GM19238 (cell line): Measurements from ENCODE around the gene SPATA24.
"Not testable (repeated sequence)": the region's sequence is repeated elsewhere in the genome, so short reads cannot be mapped to it uniquely, and the experiment has no call there.

Experiments used
- DNase-seq: peaks from one replicate; pipeline ENCODE4 v3.0.0; 2011; ENCODE audit warnings: low spot score; ENCODE audit not compliant: insufficient read length

Gene SPATA24

DNA sequence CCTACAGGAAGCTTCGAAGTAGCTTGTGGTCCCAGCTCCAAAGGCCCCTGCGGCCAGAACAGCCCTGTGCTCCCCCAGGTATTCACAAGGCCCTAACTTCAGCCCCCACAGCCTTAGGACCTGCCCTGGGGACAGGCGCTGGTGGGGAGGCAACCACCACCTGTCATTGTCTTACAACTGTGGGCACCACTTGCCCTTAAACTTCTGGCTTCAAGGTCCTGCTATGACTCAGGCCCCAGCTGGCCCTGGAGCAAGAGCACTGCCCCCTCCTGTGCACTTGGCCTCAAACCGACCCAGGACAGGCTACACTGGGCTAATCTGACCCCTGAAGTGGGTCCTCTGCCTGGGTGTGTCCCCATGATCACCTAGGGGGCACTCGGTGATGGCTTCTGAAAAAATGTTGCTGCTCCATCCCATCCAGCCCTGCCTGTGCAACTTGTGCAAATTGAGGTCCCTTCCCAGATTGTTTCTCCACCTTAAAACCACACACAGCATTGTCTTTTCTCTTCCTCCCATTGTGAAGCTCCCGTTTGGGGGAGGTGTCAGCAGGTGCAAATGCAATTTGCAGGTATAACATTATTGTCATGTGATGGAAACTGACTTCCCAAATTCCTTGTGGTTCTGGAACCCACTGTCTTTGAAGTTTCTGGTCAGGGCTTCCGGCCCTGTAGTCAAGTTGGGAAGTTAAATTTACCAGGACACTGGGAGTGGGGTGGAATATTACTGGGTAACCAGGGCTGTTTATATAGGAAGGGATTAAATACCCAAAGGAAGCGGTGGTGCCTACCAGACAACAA lies 7.8 kb downstream of the SPATA24 start:
- DNase-seq, result no peak

DNA sequence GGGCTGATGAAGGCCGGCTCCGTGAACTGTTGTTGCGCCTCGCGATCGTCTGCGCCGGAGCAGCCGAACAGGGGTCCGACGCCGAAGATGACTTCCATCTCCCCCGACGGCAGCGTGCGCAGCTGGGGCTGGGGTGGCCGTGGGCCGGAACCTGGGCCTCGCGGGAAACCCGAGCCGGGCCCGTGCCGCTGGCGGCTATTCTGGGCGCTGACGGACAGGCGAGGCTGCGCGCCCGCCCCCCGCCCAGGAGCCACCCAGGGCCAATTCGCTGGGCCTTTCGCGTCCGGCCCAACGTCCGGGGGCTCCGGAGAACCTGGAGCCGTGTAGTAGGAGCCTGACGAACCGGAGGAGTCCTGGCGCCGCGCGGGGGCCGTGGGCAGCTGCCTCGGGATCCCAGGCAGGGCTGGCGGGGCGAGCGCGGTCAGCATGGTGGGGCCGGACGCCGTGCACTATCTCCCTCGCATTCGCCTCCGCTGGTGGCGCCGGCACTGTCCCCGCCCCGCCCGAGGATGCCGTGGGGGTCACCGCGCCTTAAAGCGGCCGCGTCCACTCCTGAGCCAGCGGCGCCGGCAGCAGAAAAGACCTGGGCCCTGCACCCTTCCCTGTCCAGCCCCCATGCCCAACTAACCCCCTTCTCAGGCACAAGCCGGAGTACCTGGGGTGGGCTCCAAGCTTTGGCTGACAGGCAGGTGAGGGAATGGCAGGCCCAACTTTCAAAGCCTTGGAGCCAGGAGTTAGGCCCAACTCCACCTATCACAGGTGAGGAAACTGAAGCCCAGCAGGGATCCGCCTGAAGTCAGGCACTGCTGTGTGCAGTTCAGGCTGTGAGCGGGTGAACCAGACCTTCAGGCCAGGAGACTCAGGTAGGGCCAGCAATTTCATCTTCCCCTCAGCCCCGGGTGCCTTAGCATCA lies 9.0 kb downstream of the SPATA24 start, which contains the start of gene PROB1:
Gene PROB1, minus strand, starts transcription at position 451 of the 913 bp plus-strand sequence. Its CDS starts 23 bp downstream, at position 428.
- DNase-seq, result no peak

DNA sequence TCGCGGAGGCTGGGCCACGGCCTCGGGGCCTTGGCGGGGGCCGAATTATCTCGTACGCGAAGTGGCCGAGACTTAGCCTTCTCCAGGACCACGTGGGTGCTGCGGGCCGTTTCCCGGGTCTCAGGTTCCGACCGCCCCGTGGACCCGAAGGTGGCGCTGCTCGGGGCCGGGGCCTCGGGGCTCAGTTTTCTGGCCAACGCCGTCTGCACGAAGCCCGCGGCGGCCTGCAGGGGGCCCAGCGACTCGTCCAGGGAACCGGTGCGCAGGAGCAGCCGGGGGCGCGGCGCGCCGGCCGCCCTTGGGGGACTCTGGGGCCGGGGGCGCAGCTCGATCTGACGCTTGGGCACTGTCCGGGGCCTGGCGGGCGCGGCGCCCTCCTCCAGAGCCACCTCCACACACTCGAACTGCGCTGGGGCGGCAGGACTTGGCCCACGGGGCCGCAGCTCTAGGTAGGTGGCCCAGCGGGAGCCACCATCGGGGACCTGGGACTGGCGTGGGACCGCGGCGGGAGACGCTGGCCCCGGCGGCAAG lies 9.7 kb downstream of the SPATA24 start:
- DNase-seq, result no peak

DNA sequence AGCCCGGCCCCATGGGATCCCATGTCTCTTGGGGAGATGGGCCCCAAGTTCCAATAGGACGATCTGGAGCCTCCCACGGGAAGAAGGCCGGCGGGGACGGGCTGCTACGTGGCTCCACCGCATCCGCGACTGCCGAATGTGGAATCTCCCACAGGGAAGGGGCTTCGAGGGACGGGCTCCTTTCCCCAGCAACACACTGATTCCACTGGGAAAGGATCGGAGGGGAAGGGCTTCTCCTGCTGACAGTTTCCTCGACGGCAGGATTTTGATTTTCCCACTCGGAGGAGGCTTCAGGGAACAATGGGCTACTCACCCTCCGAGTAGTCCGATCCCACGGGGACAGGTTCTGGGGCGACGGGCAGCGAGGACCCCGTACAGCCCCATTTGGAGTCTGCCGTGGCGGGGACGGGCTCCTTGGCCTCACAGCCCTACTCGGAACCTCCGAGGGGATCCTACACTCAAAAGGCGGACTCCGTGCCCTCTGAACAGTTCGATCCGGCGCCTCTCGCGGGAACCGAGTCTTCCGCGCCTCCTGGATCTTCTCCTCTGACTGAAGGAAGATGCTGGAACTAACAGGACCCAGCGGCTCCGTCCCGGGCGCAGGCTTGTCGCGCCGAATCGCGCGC lies 10.3 kb downstream of the SPATA24 start:
- DNase-seq, result no peak

DNA sequence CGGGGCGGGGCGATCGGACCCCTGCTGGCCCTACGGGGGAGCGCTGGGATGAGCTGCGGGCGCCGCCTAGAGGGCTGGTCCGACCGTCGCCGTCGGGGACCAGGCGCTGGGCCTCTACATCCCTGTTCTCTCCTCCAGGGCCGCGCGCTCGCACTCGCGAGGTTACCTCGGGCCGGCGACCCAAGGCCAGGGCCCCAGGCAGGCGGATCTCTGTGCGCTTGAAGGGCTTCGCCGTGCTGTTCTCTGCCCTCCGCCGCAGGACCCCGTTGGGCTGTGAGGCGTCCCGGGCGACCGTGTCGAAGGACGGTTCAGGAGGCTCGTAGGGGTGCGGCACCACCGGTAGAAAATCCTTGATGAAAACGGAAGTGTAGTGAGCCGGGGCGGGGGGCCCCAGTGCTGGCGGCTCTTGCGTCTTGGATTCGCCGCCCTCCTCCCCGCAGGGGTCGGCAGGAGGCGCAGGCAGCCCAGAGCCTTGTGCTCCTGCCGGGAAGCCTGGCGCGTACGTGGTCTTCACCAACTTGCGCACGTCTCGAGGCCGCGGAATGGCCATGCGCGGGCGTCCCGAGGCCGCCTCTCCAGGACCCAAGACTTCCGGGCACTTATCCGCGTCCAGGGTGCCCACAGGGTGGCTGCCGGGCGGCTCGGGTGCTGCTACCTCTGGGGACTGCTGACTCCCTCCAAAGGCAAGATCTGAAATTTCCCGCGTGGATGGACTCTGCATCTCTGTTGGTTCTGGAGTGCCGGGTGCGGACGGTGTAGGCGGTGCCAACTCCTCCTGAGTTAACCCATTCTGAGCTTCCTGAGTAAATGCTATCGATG lies 11.0 kb downstream of the SPATA24 start:
- DNase-seq, result peak; percentile 91

DNA sequence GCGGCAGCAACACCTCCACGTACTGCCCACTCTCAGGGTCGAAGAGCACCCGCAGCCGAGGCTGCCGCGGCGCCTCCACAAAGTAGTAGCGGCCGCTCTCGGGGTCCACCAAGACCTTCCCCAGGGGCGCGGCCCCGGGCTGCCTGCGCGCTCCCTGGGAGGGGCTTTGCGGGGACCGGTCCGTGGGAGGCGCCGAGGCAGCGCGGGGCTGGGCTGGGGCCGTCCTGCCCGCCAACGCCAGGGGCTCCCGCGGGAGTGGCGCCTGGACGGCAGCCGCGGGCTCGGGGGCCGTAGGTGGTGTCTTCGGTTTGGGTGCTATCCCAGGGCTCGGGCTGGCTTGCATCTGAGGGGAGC lies 11.6 kb downstream of the SPATA24 start:
- DNase-seq, result no peak

DNA sequence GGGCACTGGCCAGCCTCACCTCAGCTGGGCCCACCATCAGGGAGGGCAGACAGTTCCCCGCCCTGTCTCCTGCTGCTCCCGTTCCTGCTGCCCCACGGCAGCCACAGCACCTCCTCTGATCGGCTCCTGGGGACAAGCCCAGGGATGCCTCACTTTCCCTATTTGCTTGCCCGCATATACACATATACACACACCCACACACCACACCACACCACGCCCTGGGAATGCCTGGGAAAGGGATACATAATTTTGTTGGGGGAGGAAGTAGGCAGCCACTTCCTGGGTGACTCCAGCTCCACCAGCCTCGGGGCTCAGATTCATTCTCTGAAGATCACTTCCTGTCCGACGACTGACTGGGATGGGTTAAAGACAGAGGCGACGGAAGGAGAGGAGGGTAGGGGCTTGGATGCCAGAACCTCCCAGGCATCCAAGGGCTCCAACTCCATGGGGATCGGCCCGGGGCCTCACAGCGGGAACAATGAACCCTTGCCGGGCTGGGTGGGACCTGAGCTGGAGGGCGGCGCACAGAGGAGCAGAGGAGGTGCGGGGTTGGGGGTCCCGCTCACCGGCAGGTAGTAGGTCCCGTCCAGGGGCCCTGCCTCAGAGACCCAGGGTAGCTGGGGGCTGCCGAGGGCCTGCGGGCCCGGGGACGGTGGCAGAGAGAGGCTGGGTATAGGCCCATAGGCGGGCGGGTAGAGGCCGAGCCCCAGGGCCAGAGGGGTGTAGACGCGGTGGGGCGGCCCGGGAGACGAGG lies 12.1 kb downstream of the SPATA24 start:
- DNase-seq, result no peak

DNA sequence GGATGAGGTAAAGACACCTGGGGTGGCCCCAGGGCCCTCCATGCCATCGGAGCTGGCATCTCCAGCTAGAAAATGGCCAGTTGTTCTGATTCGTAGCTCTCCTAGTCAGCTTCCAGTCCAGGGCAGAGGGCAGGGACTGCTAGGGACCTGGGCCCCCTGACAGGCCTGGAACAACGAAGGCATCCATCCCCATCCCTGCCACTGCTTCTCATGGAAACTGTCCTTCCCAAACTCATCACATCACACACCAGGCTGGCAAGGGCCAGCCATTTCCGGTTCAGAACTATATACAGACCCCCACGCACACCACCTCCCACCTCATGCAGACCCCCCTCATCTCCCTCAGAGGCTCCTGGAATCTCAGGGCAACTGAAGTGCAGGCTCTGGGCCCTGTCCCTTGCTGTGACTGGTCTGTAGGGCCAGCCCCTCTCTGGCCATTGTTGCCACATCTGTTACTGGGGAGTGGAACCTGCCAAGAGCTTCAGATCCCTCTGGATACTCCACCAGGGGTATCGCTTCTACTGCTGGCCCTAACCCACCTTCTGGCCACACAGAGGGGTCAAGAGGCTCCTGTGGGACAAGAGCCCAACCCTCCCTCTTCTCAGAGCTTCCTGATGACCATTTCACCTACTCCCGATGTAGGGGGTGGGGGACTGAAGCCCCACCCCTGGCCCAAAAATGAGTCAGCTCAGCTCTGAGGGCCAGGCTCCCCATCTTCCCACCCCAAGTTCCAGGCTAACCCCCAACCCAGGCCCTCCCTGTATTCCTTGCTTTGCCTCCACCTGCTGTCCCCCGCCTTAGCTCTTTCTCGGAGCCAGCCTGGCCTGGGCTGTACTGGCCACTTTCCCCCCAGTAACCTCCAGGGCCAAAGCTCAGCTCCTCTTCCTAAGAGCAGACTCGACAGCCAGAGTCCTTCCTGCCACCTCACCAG lies 13.0 kb downstream of the SPATA24 start:
- no peak for DNase-seq

DNA sequence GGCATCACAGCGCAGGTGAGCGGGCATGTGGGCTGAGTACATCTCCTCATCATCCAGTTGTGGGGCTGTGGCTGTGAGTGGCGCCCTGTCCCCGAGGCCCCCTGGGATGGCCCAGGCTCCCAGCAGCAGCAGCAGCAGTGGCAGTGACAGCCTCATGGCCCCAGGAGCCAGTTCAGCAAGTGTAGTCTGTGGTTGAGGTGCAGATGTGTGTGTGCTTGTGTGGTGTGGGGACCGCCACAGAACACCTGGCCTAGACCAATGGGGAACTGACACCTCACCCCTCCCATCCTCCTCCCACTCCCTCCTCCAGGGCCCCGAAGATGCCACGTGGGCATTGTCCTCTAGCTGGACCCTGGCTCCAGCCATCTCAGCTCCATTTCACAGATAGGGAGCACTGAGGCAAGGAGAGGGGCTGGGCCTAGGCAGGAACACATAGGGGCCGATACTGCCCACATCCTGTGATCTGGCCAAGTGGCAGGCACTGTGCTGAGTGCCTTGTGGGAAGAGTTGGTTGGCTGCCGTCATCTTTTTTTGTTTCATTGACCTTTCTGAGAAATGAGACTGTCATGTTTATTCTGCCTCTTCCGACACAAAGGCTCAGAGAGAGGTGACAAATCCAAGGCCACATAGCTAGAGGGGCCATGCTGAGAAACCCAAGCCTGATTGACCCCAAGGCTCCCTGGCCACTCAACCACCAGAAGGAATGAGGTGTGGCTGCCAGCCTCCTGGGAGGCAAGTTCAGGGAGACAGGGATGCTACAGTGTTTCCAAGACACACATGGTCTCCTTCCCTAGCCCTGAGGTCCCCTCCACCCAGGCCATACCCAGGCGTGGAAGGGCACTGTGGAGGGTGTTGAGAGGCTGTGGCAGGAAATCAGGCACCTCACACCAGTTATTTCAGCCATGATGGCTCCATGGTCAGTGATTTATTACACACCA lies 13.9 kb downstream of the SPATA24 start, which contains the start of gene MZB1:
Gene MZB1, minus strand, starts transcription at position 213 of the 938 bp plus-strand sequence. Its CDS starts 57 bp downstream, at position 156.
- peak; percentile 87 for DNase-seq

DNA sequence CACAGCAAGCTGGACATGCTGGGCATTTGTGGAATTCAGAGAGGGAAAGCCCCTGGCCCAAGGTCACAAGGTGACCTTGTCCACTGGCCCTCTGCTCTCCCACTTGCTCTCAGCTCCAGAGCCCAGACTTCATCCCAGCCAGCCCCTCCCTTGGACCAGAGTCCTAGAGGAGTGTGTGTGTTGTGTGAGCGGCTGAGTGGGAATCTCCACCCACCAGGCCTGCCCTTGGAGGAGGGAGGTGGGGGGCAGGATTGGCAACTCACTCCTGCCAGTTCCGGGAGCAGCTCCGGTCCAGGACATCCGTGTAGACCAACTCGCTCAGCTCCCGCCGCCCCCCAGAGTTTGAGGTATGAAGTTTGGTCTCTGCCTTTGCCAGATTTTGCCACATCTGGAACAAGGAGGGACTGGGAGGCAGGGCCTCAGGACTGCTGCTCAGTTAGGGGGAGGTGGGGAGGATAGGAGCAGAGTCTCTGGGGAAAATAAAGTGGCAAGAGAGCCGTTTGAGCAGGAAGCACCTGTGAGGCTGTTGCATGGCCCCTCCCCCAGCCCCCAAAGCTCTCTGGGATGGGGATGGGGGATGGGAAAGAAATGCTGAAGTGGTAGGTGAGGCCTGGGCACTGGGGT lies 15.6 kb downstream of the SPATA24 start:
- DNase-seq, result peak; percentile 63

DNA sequence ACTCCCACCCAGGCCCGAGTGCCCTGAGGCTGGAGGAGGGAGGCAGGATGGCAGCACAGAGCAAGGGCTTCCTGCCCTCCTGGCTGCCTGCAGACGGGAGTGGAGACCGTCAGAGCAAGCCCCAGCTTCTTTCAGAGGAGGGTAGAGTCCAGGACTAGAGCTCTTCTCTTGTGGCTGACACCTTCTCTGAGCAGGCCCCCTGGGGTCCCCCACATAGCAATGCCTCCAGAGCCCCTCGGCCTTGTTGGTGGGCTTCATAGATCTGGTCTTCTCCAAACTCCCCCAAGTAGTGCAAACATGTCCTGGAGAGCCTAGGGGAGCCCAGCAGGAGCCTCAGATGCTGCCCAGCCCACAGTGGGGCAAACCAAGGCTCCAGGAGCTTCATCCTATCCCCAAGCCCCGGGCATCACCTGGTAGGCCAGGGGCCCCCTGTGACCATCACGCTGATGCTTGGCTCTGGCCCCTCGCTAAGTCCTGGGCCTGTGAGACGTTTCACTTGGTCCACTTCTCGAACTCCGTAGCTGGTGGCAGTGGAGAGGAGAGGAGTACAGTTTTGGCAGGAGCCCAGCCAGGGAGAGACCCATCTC lies 16.2 kb downstream of the SPATA24 start:
- no peak for DNase-seq

DNA sequence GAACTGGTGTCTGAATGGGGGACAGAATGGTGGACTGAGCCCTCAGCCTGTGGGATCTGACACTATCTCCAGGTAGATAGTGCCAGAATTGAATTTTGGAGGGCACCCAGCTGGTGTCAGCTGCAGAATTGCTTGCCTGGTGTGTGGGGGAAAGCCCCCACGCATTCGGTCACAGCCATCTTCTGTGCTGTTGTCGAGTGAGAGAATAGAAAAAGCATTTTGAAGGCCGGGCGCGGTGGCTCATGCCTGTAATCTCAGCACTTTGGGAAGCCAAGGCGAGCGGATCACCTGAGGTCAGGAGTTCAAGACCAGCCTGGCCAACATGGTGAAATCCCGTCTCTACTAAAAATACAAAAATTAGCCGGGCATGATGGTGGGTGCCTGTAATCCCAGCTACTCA lies 16.9 kb downstream of the SPATA24 start:
- DNase-seq, result not testable (repeated sequence)

DNA sequence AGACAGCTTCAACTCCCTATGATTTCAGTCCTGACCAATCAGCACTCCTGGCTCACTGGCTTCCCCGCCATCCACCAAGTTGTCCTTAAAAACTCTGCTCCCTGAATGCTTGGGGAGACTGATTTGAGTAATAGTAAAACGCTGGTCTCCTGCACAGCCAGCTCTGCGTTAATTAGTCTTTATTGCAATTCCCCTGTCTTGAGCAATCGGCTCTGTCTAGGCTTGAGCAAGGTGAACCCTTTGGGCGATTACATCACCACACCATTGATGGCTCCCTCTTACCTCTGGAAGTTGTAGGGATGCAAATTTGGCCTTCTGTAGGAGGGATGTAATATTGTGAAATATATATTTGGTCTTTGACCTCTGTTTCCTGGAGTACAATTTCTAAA lies 17.8 kb downstream of the SPATA24 start:
- DNase-seq, result no peak

DNA sequence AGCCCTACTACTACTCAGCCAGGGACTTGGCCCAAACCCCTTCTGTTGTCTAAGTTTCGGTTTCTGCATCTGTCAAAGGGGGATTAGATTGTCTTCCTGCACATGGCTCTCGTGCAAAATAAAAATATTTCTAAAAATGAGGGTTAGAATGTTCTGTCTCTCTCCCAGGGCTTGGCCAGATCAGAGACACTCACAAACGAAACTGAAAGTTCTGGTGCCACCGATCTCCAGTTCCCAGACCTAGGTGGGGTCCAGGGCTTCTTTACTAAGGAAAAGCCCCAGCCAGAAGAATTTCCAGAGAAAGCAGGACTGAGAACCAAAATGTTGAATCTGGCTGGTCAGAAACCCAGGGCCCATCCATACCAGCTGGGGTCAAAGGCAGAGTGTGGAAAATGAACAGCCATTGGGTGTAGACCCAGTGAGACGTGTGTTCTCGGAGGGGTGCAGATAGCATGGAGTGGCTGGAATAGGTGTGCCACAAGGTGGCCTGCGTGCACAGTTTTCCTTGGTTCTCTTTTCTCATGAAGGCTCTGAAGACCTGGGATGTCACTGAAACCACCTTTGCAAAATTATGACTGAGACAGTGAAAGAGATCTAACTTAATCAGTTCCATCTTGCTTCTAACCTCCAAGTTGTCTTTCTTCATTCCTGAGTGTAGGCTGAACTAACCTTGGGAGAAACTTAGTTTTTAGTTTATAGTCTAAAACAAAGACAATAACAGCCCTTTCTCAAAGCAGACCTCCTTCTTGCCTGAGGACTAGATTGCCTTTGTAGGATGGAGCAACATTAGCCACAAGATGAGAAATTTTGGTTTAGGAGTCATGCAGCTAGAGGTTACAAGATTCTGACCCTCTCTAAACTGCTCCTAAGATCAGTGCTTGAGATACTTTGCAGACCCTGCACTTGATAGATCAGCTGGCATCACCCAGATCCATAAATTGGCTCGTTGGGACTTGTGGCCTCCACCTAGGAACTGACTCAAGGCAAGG lies 18.5 kb downstream of the SPATA24 start:
- DNase-seq, result peak; percentile 39

DNA sequence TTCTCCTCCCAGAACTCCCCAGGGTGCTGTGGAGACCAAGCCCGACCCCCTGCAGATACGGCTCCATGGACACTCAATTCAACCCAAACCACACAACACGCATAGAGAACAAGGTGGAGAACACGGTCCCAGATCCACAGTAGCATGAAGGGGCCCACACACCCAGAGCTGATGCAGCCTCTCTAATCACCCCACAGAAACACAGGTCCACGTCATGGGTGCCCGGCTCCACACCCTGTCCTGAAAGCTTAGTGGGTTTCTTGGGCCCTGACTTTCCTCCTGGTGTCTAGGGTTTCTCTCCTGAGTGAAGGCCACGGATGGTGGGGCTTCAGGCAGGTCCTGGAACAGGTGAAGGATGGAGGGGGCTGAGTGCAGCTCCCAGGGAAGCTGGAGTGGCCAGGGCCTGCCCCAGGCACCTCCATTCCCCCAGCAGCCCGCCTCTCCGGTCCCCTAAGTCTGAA lies 19.3 kb downstream of the SPATA24 start:
- no peak for DNase-seq
